Measurements from ENCODE around the gene IL3. TPM values are rescaled to one million over a fixed set of nuclear protein-coding genes. Genes with fewer than 3 reads are reported as not detected.
A peak's percentile ranks its signal among the peaks of the same experiment; 100 is the strongest.

IL3 gene
- total RNA-seq, 3 donors from 2014 or later (not counting 1 experiment from before 2014, with no cell fraction given), result not detected

DNA sequence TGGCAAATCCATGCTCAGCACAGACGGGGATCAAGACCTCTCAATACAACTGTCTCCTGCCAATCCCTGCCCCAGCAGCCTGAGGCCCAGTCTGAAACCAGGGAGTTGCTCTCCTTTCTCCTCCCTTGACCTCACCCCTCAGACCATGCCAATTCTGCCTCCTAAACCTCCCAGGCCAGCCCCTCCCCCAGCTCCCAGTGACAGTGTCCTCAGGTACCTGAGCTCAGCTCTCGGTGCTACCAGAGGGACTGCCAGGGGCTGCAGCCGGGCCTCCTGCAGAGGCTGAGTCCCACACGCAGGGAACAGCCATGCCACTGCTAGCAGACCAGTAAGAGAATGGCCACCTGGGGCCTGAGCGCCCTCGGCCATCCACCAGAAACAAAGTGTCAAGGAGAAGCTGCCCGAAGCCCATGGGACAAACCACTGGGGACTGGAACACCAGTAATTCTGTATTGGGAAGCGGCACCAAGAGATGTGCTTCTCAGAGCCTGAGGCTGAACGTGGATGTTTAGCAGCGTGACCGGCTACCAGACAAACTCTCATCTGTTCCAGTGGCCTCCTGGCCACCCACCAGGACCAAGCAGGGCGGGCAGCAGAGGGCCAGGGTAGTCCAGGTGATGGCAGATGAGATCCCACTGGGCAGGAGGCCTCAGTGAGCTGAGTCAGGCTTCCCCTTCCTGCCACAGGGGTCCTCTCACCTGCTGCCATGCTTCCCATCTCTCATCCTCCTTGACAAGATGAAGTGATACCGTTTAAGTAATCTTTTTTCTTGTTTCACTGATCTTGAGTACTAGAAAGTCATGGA is 557 bp upstream of the IL3 start:
- Mint-ChIP-seq H3K27me3 (ENCODE audit: low read depth in 2 of 2) (peaks cover 0 to 3% of the 10 kb centered on the region in 2 donors), H3K4me1 (peaks cover 17 to 48% of the 10 kb centered on the region in 2 donors), H3K36me3 (no peaks in the 10 kb centered on the region), H3K9me3 (no peaks in the 10 kb centered on the region), H3K27ac (peak overlapping the region in 1 of 2 donors; percentile 53), H3K4me3 (no peak overlapping the region)
- no peaks in the 10 kb centered on the region for H3K27me3 ChIP-seq (ENCODE audit: control insufficient read depth, insufficient read depth, low read length)
- TF ChIP-seq, protein P1, sequence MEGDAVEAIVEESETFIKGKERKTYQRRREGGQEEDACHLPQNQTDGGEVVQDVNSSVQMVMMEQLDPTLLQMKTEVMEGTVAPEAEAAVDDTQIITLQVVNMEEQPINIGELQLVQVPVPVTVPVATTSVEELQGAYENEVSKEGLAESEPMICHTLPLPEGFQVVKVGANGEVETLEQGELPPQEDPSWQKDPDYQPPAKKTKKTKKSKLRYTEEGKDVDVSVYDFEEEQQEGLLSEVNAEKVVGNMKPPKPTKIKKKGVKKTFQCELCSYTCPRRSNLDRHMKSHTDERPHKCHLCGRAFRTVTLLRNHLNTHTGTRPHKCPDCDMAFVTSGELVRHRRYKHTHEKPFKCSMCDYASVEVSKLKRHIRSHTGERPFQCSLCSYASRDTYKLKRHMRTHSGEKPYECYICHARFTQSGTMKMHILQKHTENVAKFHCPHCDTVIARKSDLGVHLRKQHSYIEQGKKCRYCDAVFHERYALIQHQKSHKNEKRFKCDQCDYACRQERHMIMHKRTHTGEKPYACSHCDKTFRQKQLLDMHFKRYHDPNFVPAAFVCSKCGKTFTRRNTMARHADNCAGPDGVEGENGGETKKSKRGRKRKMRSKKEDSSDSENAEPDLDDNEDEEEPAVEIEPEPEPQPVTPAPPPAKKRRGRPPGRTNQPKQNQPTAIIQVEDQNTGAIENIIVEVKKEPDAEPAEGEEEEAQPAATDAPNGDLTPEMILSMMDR (IDR thresholded peaks at IDR 0.05), result no peak
- ATAC-seq (no peak), DNase-seq (peak in 1 of 2 donors; percentile 5)
- no peaks in the 10 kb centered on the region for H3K9me3 ChIP-seq (ENCODE audit: control insufficient read depth, insufficient read depth, low read length)
- no peak overlapping the region for H3K4me3 ChIP-seq (ENCODE audit: low read length)
- H3K4me1 ChIP-seq (ENCODE audit: control insufficient read depth, insufficient read depth, low read length), result peaks cover 61% of the 10 kb centered on the region
- intact Hi-C loops (cut with micrococcal nuclease), result loop anchor here (5.0 kb wide), 1 partner anchor 42 kb away; no protein-coding TSS in a partner anchor
- H3K36me3 ChIP-seq (ENCODE audit: control insufficient read depth, insufficient read depth, low read length), result no peaks in the 10 kb centered on the region
- H3K27ac ChIP-seq (ENCODE audit: low read length), result no peak overlapping the region
- WGBS (ENCODE audit: insufficient coverage), result 89% methylated on average over 12 of the region's 13 CpGs

DNA sequence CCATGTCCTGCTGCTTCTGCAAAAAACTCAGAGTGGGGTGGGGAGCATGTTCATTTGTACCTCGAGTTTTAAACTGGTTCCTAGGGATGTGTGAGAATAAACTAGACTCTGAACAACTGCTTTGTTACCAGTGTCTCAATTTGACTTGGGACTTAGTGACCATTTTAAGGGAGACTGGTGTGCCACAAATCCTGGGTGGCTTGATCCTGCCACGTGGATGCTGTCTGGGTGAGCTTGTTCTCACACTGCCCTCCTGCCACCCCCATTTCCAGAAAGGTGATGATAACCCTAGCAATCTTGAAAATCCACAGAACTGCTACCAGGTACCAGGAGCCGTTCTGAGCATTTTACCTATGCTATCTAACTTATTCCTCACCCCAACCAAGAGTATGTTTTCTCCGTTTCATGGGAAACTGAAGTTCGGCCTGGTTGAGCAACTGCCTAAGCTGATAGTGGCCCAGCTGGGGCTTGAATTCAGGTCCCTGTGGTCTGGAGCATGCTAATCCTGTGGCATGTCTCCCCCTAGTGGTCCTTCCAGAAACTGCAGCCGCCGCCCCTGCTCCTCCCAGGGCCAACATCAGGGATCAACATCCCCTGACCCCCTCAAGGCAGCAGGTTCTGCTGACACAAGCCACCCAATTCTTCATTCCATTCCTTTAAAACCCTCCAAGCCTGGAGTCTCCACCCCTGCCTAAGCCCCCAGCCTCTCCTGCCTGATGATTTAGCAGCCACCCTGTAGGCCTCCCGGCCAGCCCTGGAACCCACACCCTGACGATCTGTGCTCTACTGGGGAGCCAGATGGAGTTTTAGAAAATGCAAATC is 2.8 kb downstream of the IL3 start:
- Mint-ChIP-seq H3K36me3 (no peaks in the 10 kb centered on the region), H3K4me1 (peaks cover 6 to 35% of the 10 kb centered on the region in 2 donors), H3K9me3 (no peaks in the 10 kb centered on the region), H3K27me3 (ENCODE audit: low read depth in 2 of 2) (peaks cover 0 to 3% of the 10 kb centered on the region in 2 donors), H3K4me3 (no peak overlapping the region), H3K27ac (peak overlapping the region in 1 of 2 donors; percentile 66)
- DNase-seq, result peak; percentile 76 to 84
- Histone ChIP-seq H3K27ac (ENCODE audit: low read length) (no peak overlapping the region), H3K4me1 (ENCODE audit: control insufficient read depth, insufficient read depth, low read length) (peaks cover 32% of the 10 kb centered on the region), H3K36me3 (ENCODE audit: control insufficient read depth, insufficient read depth, low read length) (no peaks in the 10 kb centered on the region), H3K4me3 (ENCODE audit: low read length) (no peak overlapping the region), H3K9me3 (ENCODE audit: control insufficient read depth, insufficient read depth, low read length) (no peaks in the 10 kb centered on the region), H3K27me3 (ENCODE audit: control insufficient read depth, insufficient read depth, low read length) (no peaks in the 10 kb centered on the region)
- ATAC-seq, result peak; percentile 73 to 77 (median 76)
- WGBS (ENCODE audit: insufficient coverage), result 35% methylated on average over 9 of the region's 9 CpGs
- intact Hi-C loops (cut with micrococcal nuclease), result loop anchor here (1.0 to 5.0 kb wide), 2 partner anchors 39 to 474 kb away; no protein-coding TSS in a partner anchor
- TF ChIP-seq, protein P1 (IDR thresholded peaks at IDR 0.05), result peak; percentile 97

DNA sequence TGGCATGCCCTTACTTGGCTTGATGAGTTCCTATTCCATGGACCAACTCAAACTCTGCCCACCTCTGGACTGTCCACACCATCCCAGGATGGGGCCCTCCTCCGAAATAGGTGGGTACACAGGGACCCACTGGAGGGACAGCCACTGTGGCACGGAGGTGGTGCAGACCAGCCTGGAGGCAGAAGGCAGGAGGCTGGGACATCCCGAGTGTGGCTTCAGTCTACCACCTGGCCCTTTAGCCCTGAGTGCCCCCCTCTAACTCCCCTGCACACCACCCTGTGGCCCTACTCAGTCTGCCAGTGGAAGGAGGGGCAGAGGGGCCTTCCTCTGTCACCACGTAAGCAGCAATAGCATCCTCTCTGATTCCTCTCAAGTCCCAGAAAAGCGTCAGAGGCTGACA is 3.7 kb downstream of the IL3 start:
- ATAC-seq, result no peak

More for the DNA sequence above, 3.7 kb downstream of the IL3 start:
- intact Hi-C loops (cut with micrococcal nuclease), result loop anchor here (1.0 to 5.0 kb wide), 2 partner anchors 38 to 116 kb away; no protein-coding TSS in a partner anchor
- peaks cover 9 to 38% of the 10 kb centered on the region in 2 donors for H3K4me1 Mint-ChIP-seq
- TF ChIP-seq, protein P1 (IDR thresholded peaks at IDR 0.05), result no peak
- H3K4me1 ChIP-seq (ENCODE audit: control insufficient read depth, insufficient read depth, low read length), result peaks cover 27% of the 10 kb centered on the region
- peaks cover 0 to 2% of the 10 kb centered on the region in 2 donors for H3K27me3 Mint-ChIP-seq (ENCODE audit: low read depth in 2 of 2)
- H3K27ac Mint-ChIP-seq, result peak overlapping the region in 1 of 2 donors; percentile 66
- H3K9me3 Mint-ChIP-seq, result no peaks in the 10 kb centered on the region
- H3K36me3 ChIP-seq (ENCODE audit: control insufficient read depth, insufficient read depth, low read length), result no peaks in the 10 kb centered on the region
- no peak overlapping the region for H3K4me3 ChIP-seq (ENCODE audit: low read length)
- 83% methylated on average over 5 of the region's 5 CpGs for WGBS (ENCODE audit: insufficient coverage)
- H3K27ac ChIP-seq (ENCODE audit: low read length), result no peak overlapping the region
- no peaks in the 10 kb centered on the region for H3K27me3 ChIP-seq (ENCODE audit: control insufficient read depth, insufficient read depth, low read length)
- H3K36me3 Mint-ChIP-seq, result no peaks in the 10 kb centered on the region
- DNase-seq, result no peak
- no peaks in the 10 kb centered on the region for H3K9me3 ChIP-seq (ENCODE audit: control insufficient read depth, insufficient read depth, low read length)
- no peak overlapping the region for H3K4me3 Mint-ChIP-seq
